ENCODE results near the gene EYA2.

The EYA2 gene

GRCh38 chr20:47206962-47207641 is 312.5 kb downstream of the EYA2 start:
- TF ChIP-seq CTCF (conservative IDR thresholded peaks at IDR 0.05; ENCODE audit: low read length), result no peak
- H3K4me3 ChIP-seq (ENCODE audit: low read length), result no peak overlapping the region
- no peak for DNase-seq (ENCODE audit: low read depth)

- DNase-seq (ENCODE audit: low read depth), result no peak
- H3K4me3 ChIP-seq (ENCODE audit: low read length), result no peak overlapping the region
- no peak for TF ChIP-seq CTCF (conservative IDR thresholded peaks at IDR 0.05; ENCODE audit: low read length)
These were observed 314.0 kb downstream of the EYA2 start for GRCh38 chr20:47208534-47209174.

- no peak for TF ChIP-seq CTCF (conservative IDR thresholded peaks at IDR 0.05; ENCODE audit: low read length)
- DNase-seq (ENCODE audit: low read depth), result no peak
- H3K4me3 ChIP-seq (ENCODE audit: low read length), result no peak overlapping the region
These were observed 315.3 kb downstream of the EYA2 start for GRCh38 chr20:47209982-47210381.

GRCh38 chr20:47210470-47210869 is 315.8 kb downstream of the EYA2 start:
- TF ChIP-seq CTCF (conservative IDR thresholded peaks at IDR 0.05; ENCODE audit: low read length), result no peak
- DNase-seq (ENCODE audit: low read depth), result no peak
- H3K4me3 ChIP-seq (ENCODE audit: low read length), result no peak overlapping the region

GRCh38 chr20:47211036-47211435 is 316.4 kb downstream of the EYA2 start:
- no peak overlapping the region for H3K4me3 ChIP-seq (ENCODE audit: low read length)
- TF ChIP-seq CTCF (conservative IDR thresholded peaks at IDR 0.05; ENCODE audit: low read length), result no peak
- DNase-seq (ENCODE audit: low read depth), result no peak

- no peak for DNase-seq (ENCODE audit: low read depth)
- no peak for TF ChIP-seq CTCF (conservative IDR thresholded peaks at IDR 0.05; ENCODE audit: low read length)
- H3K4me3 ChIP-seq (ENCODE audit: low read length), result no peak overlapping the region
These were observed 318.1 kb downstream of the EYA2 start for GRCh38 chr20:47212606-47213207.

GRCh38 chr20:47213966-47214365 is 319.3 kb downstream of the EYA2 start:
- no peak for TF ChIP-seq CTCF (conservative IDR thresholded peaks at IDR 0.05; ENCODE audit: low read length)
- no peak for DNase-seq (ENCODE audit: low read depth)
- H3K4me3 ChIP-seq (ENCODE audit: low read length), result no peak overlapping the region
